GM23338 (cell line): ENCODE results near the gene ANKRD23. TPM values are rescaled to one million over a fixed set of nuclear protein-coding genes. Genes with fewer than 3 reads are reported as not detected.
A peak's percentile ranks its signal among the peaks of the same experiment; 100 is the strongest.

Experiments
- ATAC-seq: fragments of 200-7000 bp; cut with Tn5 transposase; 3 replicates; pipeline ENCODE4 v1.9.1; 2020
- DNase-seq: peaks from one replicate; pipeline ENCODE4 v3.0.0-alpha.2; 2015; ENCODE audit warnings: low spot score
- H2AFZ ChIP-seq: fragments of 200-600 bp; sonication (generic); 2 replicates; pipeline ENCODE4 v1.8.0; 2016; ENCODE audit warnings: antibody characterized with exemption, mild to moderate bottlenecking, moderate library complexity
- H3F3A ChIP-seq: fragments of 200-600 bp; sonication (generic); replicated peaks from 2 replicates; pipeline ENCODE4 v1.8.0; 2017; ENCODE audit warnings: antibody characterized with exemption, mixed run types, low read depth
- H3K27ac ChIP-seq: fragments of 200-600 bp; sonication (generic); 2 replicates; pipeline ENCODE4 v1.6.1; 2016; ENCODE audit warnings: low read depth
- H3K27me3 ChIP-seq: fragments of 200-600 bp; sonication (generic); 2 replicates; pipeline ENCODE4 v1.8.0; 2016; ENCODE audit warnings: mild to moderate bottlenecking, mixed run types, moderate library complexity; ENCODE audit not compliant: insufficient read depth
- H3K36me3 ChIP-seq: fragments of 200-600 bp; sonication (generic); 2 replicates; pipeline ENCODE4 v1.8.0; 2016; ENCODE audit warnings: mild to moderate bottlenecking; ENCODE audit not compliant: insufficient read depth
- H3K4me1 ChIP-seq: fragments of 200-600 bp; sonication (generic); 2 replicates; pipeline ENCODE4 v1.8.0; 2016; ENCODE audit warnings: mild to moderate bottlenecking, moderate library complexity; ENCODE audit not compliant: insufficient read depth
- H3K4me2 ChIP-seq: fragments of 200-600 bp; sonication (generic); 2 replicates; pipeline ENCODE4 v1.7.1; 2017; ENCODE audit warnings: mixed run types
- H3K4me3 ChIP-seq: fragments of 200-600 bp; sonication (generic); 2 replicates; pipeline ENCODE4 v1.6.1; 2016; ENCODE audit warnings: mixed run types
- H3K79me2 ChIP-seq: fragments of 200-600 bp; sonication (generic); replicated peaks from 2 replicates; pipeline ENCODE4 v1.8.0; 2017; ENCODE audit warnings: mild to moderate bottlenecking; ENCODE audit not compliant: insufficient read depth
- H3K9me2 ChIP-seq: fragments of 200-600 bp; sonication (generic); 2 replicates; pipeline ENCODE4 v1.8.0; 2017; ENCODE audit not compliant: insufficient read depth
- H4K20me1 ChIP-seq: fragments of 200-600 bp; sonication (generic); replicated peaks from 2 replicates; pipeline ENCODE4 v1.8.0; 2017; ENCODE audit warnings: mild to moderate bottlenecking; ENCODE audit not compliant: insufficient read depth
- H3K27ac Mint-ChIP-seq: 2 replicates; pipeline ENCODE4 v1.8.0; 2020; ENCODE audit warnings: inconsistent platforms, mild to moderate bottlenecking, moderate library complexity, mixed read lengths
- H3K27me3 Mint-ChIP-seq: 3 replicates; pipeline ENCODE4 v1.8.0; 2022; ENCODE audit warnings: low read depth, mild to moderate bottlenecking, moderate library complexity, mixed read lengths, inconsistent platforms; ENCODE audit not compliant: insufficient read depth, poor library complexity
- H3K36me3 Mint-ChIP-seq: 3 replicates; pipeline ENCODE4 v1.8.0; 2021; ENCODE audit warnings: low read depth, mild to moderate bottlenecking, inconsistent platforms, moderate library complexity, mixed read lengths
- H3K4me1 Mint-ChIP-seq: 3 replicates; pipeline ENCODE4 v1.8.0; 2020; ENCODE audit warnings: mild to moderate bottlenecking, inconsistent platforms, mixed read lengths
- H3K4me3 Mint-ChIP-seq: 3 replicates; pipeline ENCODE4 v1.8.0; 2021; ENCODE audit warnings: moderate library complexity, mild to moderate bottlenecking, inconsistent platforms, mixed read lengths
- H3K9me3 Mint-ChIP-seq: 3 replicates; pipeline ENCODE4 v1.8.0; 2020; ENCODE audit warnings: moderate library complexity, mild to moderate bottlenecking, inconsistent platforms, mixed read lengths
- CTCF ChIP-seq, 2 experiments: fragments of 200-600 bp in 1 of 2; sonication (generic) in 1 of 2; conservative IDR thresholded peaks; 2 replicates each; pipeline versions ENCODE4 v1.5.1 to v1.6.1; 2016 to 2017; ENCODE audit warnings: antibody characterized with exemption in 2 of 2, low read depth in 2 of 2, mild to moderate bottlenecking in 2 of 2, moderate library complexity in 1 of 2
- ETS1 ChIP-seq: IDR thresholded peaks from 2 replicates; pipeline ENCODE4 v1.6.1; 2016; ENCODE audit warnings: antibody characterized with exemption
- EZH2 ChIP-seq: fragments of 200-600 bp; sonication (generic); IDR thresholded peaks from one replicate; pipeline ENCODE4 v1.8.0; 2017; ENCODE audit warnings: antibody characterized with exemption, mild to moderate bottlenecking, low read depth; ENCODE audit not compliant: unreplicated experiment
- JUNB ChIP-seq: IDR thresholded peaks from one replicate; pipeline ENCODE4 v1.6.1; 2016; ENCODE audit warnings: antibody characterized with exemption; ENCODE audit not compliant: unreplicated experiment
- POLR2AphosphoS5 ChIP-seq: IDR thresholded peaks from 2 replicates; pipeline ENCODE4 v1.6.1; 2016; ENCODE audit warnings: antibody characterized with exemption, low read depth
- REST ChIP-seq: IDR thresholded peaks from one replicate; pipeline ENCODE4 v1.6.1; 2018; ENCODE audit warnings: antibody characterized with exemption; ENCODE audit not compliant: unreplicated experiment
- polyA plus RNA-seq: library from polyadenylated mRNA; unstranded; fragments of >200 nt; fragmentation: Nextera tagmentation; extraction: Ambion mirVana; gene quantifications from 2 replicates; pipeline ENCODE4 v1.2.1, GENCODE V29; 2016
- total RNA-seq: library from RNA; depleted of rRNA; stranded (reverse); fragments of >200 nt; shearing (Covaris generic); gene quantifications from 2 replicates; pipeline ENCODE4 v1.2.3, GENCODE V29; 2014

The ANKRD23 gene
- total and polyA plus RNA-seq, 2 experiments from 2014 or later: 4.0 to 5.0 TPM

- ATAC-seq: no peak
- H3K27ac Mint-ChIP-seq: 0 out of 2 replicates have a peak overlapping the region, but pooled peaks have one; percentile 19
- no peaks in the 10 kb centered on the region for H3K9me3 Mint-ChIP-seq
- Histone ChIP-seq H3K27me3 (no peaks in the 10 kb centered on the region), H3K27ac (no peak overlapping the region), H3F3A (0 out of 2 replicates have a peak, but pooled peaks cover 4% of the 10 kb centered on the region), H3K4me2 (no peak overlapping the region), H3K4me3 (no peak overlapping the region), H3K9me2 (no peaks in the 10 kb centered on the region), H3K36me3 (no peaks in the 10 kb centered on the region), H3K4me1 (peaks cover 22% of the 10 kb centered on the region), H3K79me2 (no peaks in the 10 kb centered on the region), H4K20me1 (no peaks in the 10 kb centered on the region), H2AFZ (no peak overlapping the region; the same call in 1 of the 2 replicates)
- no peak overlapping the region for H3K4me3 Mint-ChIP-seq
- H3K36me3 Mint-ChIP-seq: no peaks in the 10 kb centered on the region
- TF ChIP-seq JUNB (no peak), POLR2AphosphoS5 (no peak), REST (no peak), EZH2 (no peak), ETS1 (no peak), CTCF (conservative IDR thresholded peaks at IDR 0.05; ENCODE audit: low read depth in 2 of 2) (no peak)
- no peak for DNase-seq
- H3K4me1 Mint-ChIP-seq: peaks cover 41% of the 10 kb centered on the region
- peaks cover 23% of the 10 kb centered on the region for H3K27me3 Mint-ChIP-seq
These were observed 41.9 kb upstream of the ANKRD23 start for GRCh38 chr2:96885432-96886347.
